B cell (primary cell): ENCODE results near the gene HOXB4. TPM values are rescaled to one million over a fixed set of nuclear protein-coding genes. Genes with fewer than 3 reads are reported as not detected.

ENCODE experiments used
- ATAC-seq: fragments of 200-7000 bp; cut with Tn5 transposase; one replicate; pipeline ENCODE4 v1.10.0; 2021; ENCODE audit warnings: low read depth, mild to moderate bottlenecking, moderate number of reproducible peaks, moderate library complexity
- CTCF ChIA-PET: fragments of 350-600 bp; sonication (Branson Sonifier 250); formaldehyde crosslinking; loops from one replicate; lab custom pipeline; 2021; ENCODE audit warnings: antibody characterized with exemption, inconsistent platforms; lab: Charles Lee
- POLR2A ChIA-PET: fragments of 350-600 bp; sonication (Branson Sonifier 250); formaldehyde crosslinking; loops from one replicate; lab custom pipeline; 2021; ENCODE audit warnings: antibody characterized with exemption; lab: Charles Lee
- DNase-seq: peaks from one replicate; pipeline ENCODE4 v3.0.0; 2013
- H2AFZ ChIP-seq: 2 replicates; pipeline ENCODE4 v1.6.1; 2012; ENCODE audit warnings: mild to moderate bottlenecking, low read depth, low read length; ENCODE audit not compliant: insufficient read depth, poor library complexity, severe bottlenecking
- H3K27ac ChIP-seq, 2 donors: 1 replicate in 1 of 2; 2 replicates in 1 of 2; pipeline ENCODE4 v1.5.1; 2012 to 2013; ENCODE audit warnings: low read length in 2 of 2, mild to moderate bottlenecking in 2 of 2, moderate library complexity in 1 of 2
- H3K27me3 ChIP-seq, 4 experiments: fragments of 200-600 bp in 1 of 4; sonication (generic) in 1 of 4; replicated peaks in 1 of 4; 1 replicate in 2 of 4; 2 replicates in 2 of 4; pipeline versions ENCODE4 v1.6.1 to v1.7.0; 2013 to 2016; ENCODE audit warnings: low read length in 3 of 4, mild to moderate bottlenecking in 2 of 4, mixed read lengths in 1 of 4, moderate library complexity in 1 of 4; ENCODE audit not compliant: insufficient read depth in 4 of 4, control insufficient read depth in 3 of 4; ENCODE audit errors: control extremely low read depth in 1 of 4
- H3K36me3 ChIP-seq, 2 experiments: replicated peaks in 1 of 2; 1 replicate in 1 of 2; 2 replicates in 1 of 2; pipeline versions ENCODE4 v1.6.1 to v1.7.1; 2013; ENCODE audit warnings: low read length in 1 of 2; ENCODE audit not compliant: insufficient read depth in 2 of 2, control insufficient read depth in 1 of 2; ENCODE audit errors: control extremely low read depth in 1 of 2, extremely low read depth in 1 of 2
- H3K4me1 ChIP-seq, 2 donors: fragments of 200-600 bp in 1 of 2; sonication (generic) in 1 of 2; 1 replicate in 1 of 2; 2 replicates in 1 of 2; pipeline versions ENCODE4 v1.5.1 to v1.6.1; 2013 to 2017; ENCODE audit warnings: low read length in 2 of 2; ENCODE audit not compliant: control insufficient read depth in 2 of 2, insufficient read depth in 2 of 2
- H3K4me2 ChIP-seq: replicated peaks from 2 replicates; pipeline ENCODE3; 2012; ENCODE audit warnings: mild to moderate bottlenecking, low read depth, low read length; ENCODE audit not compliant: poor library complexity, severe bottlenecking
- H3K4me3 ChIP-seq, 5 experiments: fragments of 200-600 bp in 1 of 5; sonication (generic) in 1 of 5; 1 replicate in 3 of 5; 2 replicates in 2 of 5; pipeline versions ENCODE4 v1.5.1 to v1.7.0; 2011 to 2016; ENCODE audit warnings: low read length in 4 of 5, mild to moderate bottlenecking in 4 of 5, low read depth in 2 of 5, control low read depth in 1 of 5, moderate library complexity in 1 of 5; ENCODE audit not compliant: insufficient read depth in 1 of 5; ENCODE audit errors: control extremely low read depth in 1 of 5, extremely low read depth in 1 of 5
- H3K79me2 ChIP-seq: fragments of 200-600 bp; sonication (generic); one replicate; pipeline ENCODE4 v1.6.0; 2016; ENCODE audit warnings: low read length; ENCODE audit not compliant: control insufficient read depth, insufficient read depth
- H3K9ac ChIP-seq: fragments of 200-600 bp; sonication (generic); 2 replicates; pipeline ENCODE4 v1.6.1; 2017; ENCODE audit warnings: mild to moderate bottlenecking, low read length, moderate library complexity
- H3K9me3 ChIP-seq, 3 donors: one replicate each; pipeline versions ENCODE4 v1.6.1 to v1.7.1; 2013; ENCODE audit warnings: low read length in 2 of 3; ENCODE audit not compliant: control insufficient read depth in 2 of 3, insufficient read depth in 1 of 3; ENCODE audit errors: control extremely low read depth in 1 of 3
- H4K20me1 ChIP-seq: 2 replicates; pipeline ENCODE4 v1.6.0; 2012; ENCODE audit warnings: mild to moderate bottlenecking, low read length; ENCODE audit not compliant: insufficient read depth, control insufficient read depth, poor library complexity, severe bottlenecking
- H3K27ac Mint-ChIP-seq: one replicate; pipeline ENCODE4 v1.8.0; 2021; ENCODE audit warnings: mixed read lengths
- H3K27me3 Mint-ChIP-seq: one replicate; pipeline ENCODE4 v1.8.0; 2021; ENCODE audit warnings: mixed read lengths
- H3K4me1 Mint-ChIP-seq: one replicate; pipeline ENCODE4 v1.8.0; 2021; ENCODE audit warnings: mixed read lengths
- H3K4me3 Mint-ChIP-seq: one replicate; pipeline ENCODE4 v1.8.0; 2021; ENCODE audit warnings: mixed read lengths
- H3K9me3 Mint-ChIP-seq: one replicate; pipeline ENCODE4 v1.8.0; 2022; ENCODE audit warnings: mixed read lengths; ENCODE audit not compliant: insufficient read depth
- EZH2 ChIP-seq: IDR thresholded peaks from 2 replicates; pipeline ENCODE4 v1.6.1; 2012; ENCODE audit warnings: borderline replicate concordance, low read depth, mild to moderate bottlenecking, moderate library complexity, low read length; ENCODE audit not compliant: insufficient read depth, poor library complexity, severe bottlenecking
- WGBS: methylation state at CpG from one replicate; pipeline ENCODE4 v1.1.5; 2013; ENCODE audit warnings: missing lambda C conversion rate; ENCODE audit not compliant: insufficient coverage; 5-methylcytosine and 5-hydroxymethylcytosine counted together
- intact Hi-C: fragments of 100-400 bp; cut with micrococcal nuclease; formaldehyde crosslinking; loops from one replicate; pipeline ENCODE4 v1.10.0; 2022
- polyA plus RNA-seq: library from polyadenylated mRNA; depleted of rRNA; stranded (reverse); fragments of >200 nt; gene quantifications from 2 replicates; pipeline ENCODE4 v1.2.3, GENCODE V29; 2012
- total RNA-seq, 2 donors: library from RNA; stranded (reverse); fragments of 120-200 nt in 1 of 2; gene quantifications; 1 replicate in 1 of 2; 2 replicates in 1 of 2; pipeline versions ENCODE4 v1.2.3 to v1.2.4, GENCODE V29; 2013 to 2022
- TF ChIP-seq, protein P1 (sequence below): fragments of 200-600 bp; IDR thresholded peaks from one replicate; pipeline ENCODE4 v1.8.0; 2022; ENCODE audit warnings: antibody characterized with exemption, mild to moderate bottlenecking

Gene HOXB4
- total and polyA plus RNA-seq, 2 donors (not counting 1 experiment from before 2014, with no cell fraction given), result 0.85 to 1.7 TPM

- Mint-ChIP-seq H3K4me3 (no peak overlapping the region), H3K27me3 (peaks cover 19% of the 10 kb centered on the region), H3K9me3 (no peaks in the 10 kb centered on the region), H3K4me1 (peaks cover 6% of the 10 kb centered on the region), H3K27ac (no peak overlapping the region)
- Histone ChIP-seq H4K20me1 (no peaks in the 10 kb centered on the region), H2AFZ (no peak overlapping the region), H3K36me3 (no peaks in the 10 kb centered on the region), H3K9me3 (peaks cover 0 to 3% (median 0%) of the 10 kb centered on the region in 3 donors), H3K27me3 (peaks cover 0 to 47% (median 15%) of the 10 kb centered on the region in 4 experiments), H3K4me3 (no peak overlapping the region), H3K4me1 (peaks cover 1 to 2% of the 10 kb centered on the region in 2 donors), H3K79me2 (no peaks in the 10 kb centered on the region), H3K9ac (no peak overlapping the region), H3K4me2 (no peak overlapping the region), H3K27ac (no peak overlapping the region)
- DNase-seq, result no peak
- WGBS, result 87% methylated on average over 3 of the region's 6 CpGs
- intact Hi-C loops, result no loop called here
- ChIA-PET POLR2A (no interaction called here), CTCF (interaction anchor here (0.6 to 0.7 kb wide), 3 partner anchors 79 to 301 kb away, joined by 3 read pairs; no protein-coding TSS in a partner anchor)
- ATAC-seq, result no peak
- no peak for TF ChIP-seq EZH2
- TF ChIP-seq, protein P1, sequence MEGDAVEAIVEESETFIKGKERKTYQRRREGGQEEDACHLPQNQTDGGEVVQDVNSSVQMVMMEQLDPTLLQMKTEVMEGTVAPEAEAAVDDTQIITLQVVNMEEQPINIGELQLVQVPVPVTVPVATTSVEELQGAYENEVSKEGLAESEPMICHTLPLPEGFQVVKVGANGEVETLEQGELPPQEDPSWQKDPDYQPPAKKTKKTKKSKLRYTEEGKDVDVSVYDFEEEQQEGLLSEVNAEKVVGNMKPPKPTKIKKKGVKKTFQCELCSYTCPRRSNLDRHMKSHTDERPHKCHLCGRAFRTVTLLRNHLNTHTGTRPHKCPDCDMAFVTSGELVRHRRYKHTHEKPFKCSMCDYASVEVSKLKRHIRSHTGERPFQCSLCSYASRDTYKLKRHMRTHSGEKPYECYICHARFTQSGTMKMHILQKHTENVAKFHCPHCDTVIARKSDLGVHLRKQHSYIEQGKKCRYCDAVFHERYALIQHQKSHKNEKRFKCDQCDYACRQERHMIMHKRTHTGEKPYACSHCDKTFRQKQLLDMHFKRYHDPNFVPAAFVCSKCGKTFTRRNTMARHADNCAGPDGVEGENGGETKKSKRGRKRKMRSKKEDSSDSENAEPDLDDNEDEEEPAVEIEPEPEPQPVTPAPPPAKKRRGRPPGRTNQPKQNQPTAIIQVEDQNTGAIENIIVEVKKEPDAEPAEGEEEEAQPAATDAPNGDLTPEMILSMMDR, result no peak
Observed at GRCh38 chr17:48563385-48563838, 14.7 kb downstream of the HOXB4 start.

- DNase-seq (no peak), ATAC-seq (no peak)
- Histone ChIP-seq H3K4me3 (no peak overlapping the region), H3K4me2 (no peak overlapping the region), H3K9ac (no peak overlapping the region), H3K79me2 (no peaks in the 10 kb centered on the region), H3K4me1 (no peaks in the 10 kb centered on the region), H3K36me3 (no peaks in the 10 kb centered on the region), H3K27ac (no peak overlapping the region), H4K20me1 (no peaks in the 10 kb centered on the region), H3K9me3 (peaks cover 0 to 3% (median 0%) of the 10 kb centered on the region in 3 donors), H2AFZ (no peak overlapping the region), H3K27me3 (peaks cover 0 to 47% (median 11%) of the 10 kb centered on the region in 4 experiments)
- ChIA-PET CTCF (interaction anchor here (0.6 kb wide), 2 partner anchors 78 to 1938 kb away, joined by 3 to 7 read pairs; no protein-coding TSS in a partner anchor), POLR2A (no interaction called here)
- H3K27me3 Mint-ChIP-seq, result peaks cover 19% of the 10 kb centered on the region
- intact Hi-C loops, result no loop called here
- no peak for TF ChIP-seq EZH2
- TF ChIP-seq, protein P1, result no peak
- H3K27ac Mint-ChIP-seq, result no peak overlapping the region
- 97% methylated on average over 3 of the region's 5 CpGs for WGBS
- no peak overlapping the region for H3K4me3 Mint-ChIP-seq
- no peaks in the 10 kb centered on the region for H3K9me3 Mint-ChIP-seq
- peaks cover 3% of the 10 kb centered on the region for H3K4me1 Mint-ChIP-seq
Observed at GRCh38 chr17:48562934-48563333, 15.2 kb downstream of the HOXB4 start.
